OCI-LY7 (cell line): Measurements from ENCODE around the gene EBF3. TPM values are rescaled to one million over a fixed set of nuclear protein-coding genes. Genes with fewer than 3 reads are reported as not detected.

Source experiments
- BruUV-seq: library from RNA; stranded (reverse); fragments of 400-500 nt; replicated peaks from 2 replicates; lab custom pipeline; 2021; lab: Mats Ljungman, UMichigan
- CTCF ChIA-PET: fragments of 300-600 bp; sonication (Branson Sonifier 250); formaldehyde crosslinking; loops from one replicate; lab custom pipeline; 2022; ENCODE audit warnings: antibody characterized with exemption; ENCODE audit not compliant: unreplicated experiment; lab: Charles Lee
- POLR2A ChIA-PET: fragments of 300-600 bp; sonication (Branson Sonifier 250); formaldehyde crosslinking; loops from one replicate; lab custom pipeline; 2022; ENCODE audit warnings: antibody characterized with exemption; lab: Charles Lee
- DNase-seq: peaks from one replicate; pipeline ENCODE4 v3.0.0-alpha.2; 2015; ENCODE audit warnings: low spot score
- H2AFZ ChIP-seq: fragments of 200-600 bp; sonication (generic), shearing (Covaris generic); 2 replicates; pipeline ENCODE4 v1.6.1; 2014; ENCODE audit warnings: mild to moderate bottlenecking, antibody characterized with exemption, low read length, moderate library complexity
- H3K27ac ChIP-seq: fragments of 200-600 bp; sonication (generic); 2 replicates; pipeline ENCODE4 v1.5.1; 2014; ENCODE audit warnings: mixed run types, low read depth, mild to moderate bottlenecking, moderate library complexity, low read length, inconsistent platforms; ENCODE audit not compliant: poor library complexity, severe bottlenecking
- H3K36me3 ChIP-seq: fragments of 200-600 bp; sonication (generic); 2 replicates; pipeline ENCODE4 v1.6.1; 2014; ENCODE audit warnings: mild to moderate bottlenecking, antibody characterized with exemption, low read length, moderate library complexity, mixed read lengths; ENCODE audit not compliant: insufficient read depth
- H3K4me1 ChIP-seq: fragments of 200-600 bp; sonication (generic); 2 replicates; pipeline ENCODE4 v1.5.1; 2014; ENCODE audit warnings: mild to moderate bottlenecking, low read length; ENCODE audit not compliant: insufficient read depth, poor library complexity, severe bottlenecking
- H3K4me2 ChIP-seq: fragments of 200-600 bp; sonication (generic); 2 replicates; pipeline ENCODE4 v1.6.1; 2014; ENCODE audit warnings: mild to moderate bottlenecking, low read length
- H3K4me3 ChIP-seq: fragments of 200-600 bp; sonication (generic); 2 replicates; pipeline ENCODE4 v1.5.1; 2014; ENCODE audit warnings: mild to moderate bottlenecking, low read depth, low read length; ENCODE audit not compliant: poor library complexity, severe bottlenecking
- H3K79me2 ChIP-seq: fragments of 200-600 bp; sonication (generic); 2 replicates; pipeline ENCODE4 v1.6.1; 2016; ENCODE audit warnings: low read depth, mild to moderate bottlenecking, low read length, moderate library complexity, mixed read lengths; ENCODE audit not compliant: insufficient read depth
- H3K9me2 ChIP-seq: fragments of 200-600 bp; sonication (generic); 2 replicates; pipeline ENCODE4 v1.6.1; 2016; ENCODE audit warnings: mild to moderate bottlenecking, low read length, mixed read lengths; ENCODE audit not compliant: insufficient read depth
- H3K9me3 ChIP-seq: fragments of 200-600 bp; sonication (generic); 2 replicates; pipeline ENCODE4 v1.6.1; 2014; ENCODE audit warnings: mild to moderate bottlenecking, mixed run types, low read length, mixed read lengths
- H4K20me1 ChIP-seq: fragments of 200-600 bp; sonication (generic); 2 replicates; pipeline ENCODE4 v1.6.1; 2014; ENCODE audit warnings: mild to moderate bottlenecking, antibody characterized with exemption, low read length, moderate library complexity, mixed read lengths; ENCODE audit not compliant: insufficient read depth
- CTCF ChIP-seq: fragments of 200-600 bp; sonication (generic); conservative IDR thresholded peaks from 2 replicates; pipeline ENCODE4 v1.5.1; 2014; ENCODE audit warnings: mild to moderate bottlenecking, antibody characterized with exemption, low read length, moderate library complexity, mixed read lengths
- EZH2phosphoT487 ChIP-seq: fragments of 200-600 bp; sonication (generic); IDR thresholded peaks from 2 replicates; pipeline ENCODE4 v1.6.1; 2018; ENCODE audit warnings: low read depth, borderline replicate concordance, mild to moderate bottlenecking, mixed run types, antibody characterized with exemption, low read length, moderate library complexity, mixed read lengths
- intact Hi-C: fragments of 100-400 bp; cut with micrococcal nuclease; formaldehyde crosslinking; loops from one replicate; pipeline ENCODE4 v1.10.0; 2022; ENCODE audit not compliant: unreplicated experiment
- total RNA-seq, 2 experiments: library from RNA; depleted of rRNA in 1 of 2; stranded (reverse); fragments of >200 nt in 1 of 2; shearing (Covaris generic) in 1 of 2; gene quantifications; 2 replicates each; pipeline ENCODE4 v1.2.3, GENCODE V29; 2014 to 2022

Gene EBF3
- total RNA-seq, 2 experiments from 2014 or later, result not detected

- H2AFZ ChIP-seq, result no peak overlapping the region
- no peak overlapping the region for H3K27ac ChIP-seq
- H3K9me3 ChIP-seq, result no peaks in the 10 kb centered on the region
- CTCF ChIA-PET, result no interaction called here
- DNase-seq, result no peak
- H3K4me2 ChIP-seq, result no peak overlapping the region
- H3K4me3 ChIP-seq, result no peak overlapping the region
- intact Hi-C loops, result no loop called here
- H3K79me2 ChIP-seq, result no peaks in the 10 kb centered on the region
- H3K4me1 ChIP-seq, result no peaks in the 10 kb centered on the region
- POLR2A ChIA-PET, result no interaction called here
- H4K20me1 ChIP-seq, result no peaks in the 10 kb centered on the region
- BruUV-seq, result no TSS peak
- TF ChIP-seq CTCF (no peak), EZH2phosphoT487 (no peak)
- H3K9me2 ChIP-seq, result no peaks in the 10 kb centered on the region
- H3K36me3 ChIP-seq, result no peaks in the 10 kb centered on the region
Observed at GRCh38 chr10:129883029-129883428, 81.0 kb downstream of the EBF3 start.

GRCh38 chr10:129882291-129883010, 81.6 kb downstream of the EBF3 start:
- BruUV-seq, result no TSS peak
- intact Hi-C loops, result no loop called here
- no peak for DNase-seq

More at GRCh38 chr10:129882291-129883010, 81.6 kb downstream of the EBF3 start:
- Histone ChIP-seq H3K4me1 (no peaks in the 10 kb centered on the region), H2AFZ (no peak overlapping the region), H3K27ac (no peak overlapping the region), H3K79me2 (no peaks in the 10 kb centered on the region), H3K36me3 (no peaks in the 10 kb centered on the region), H3K9me2 (no peaks in the 10 kb centered on the region), H3K4me3 (no peak overlapping the region), H3K4me2 (no peak overlapping the region), H3K9me3 (no peaks in the 10 kb centered on the region), H4K20me1 (no peaks in the 10 kb centered on the region)
- TF ChIP-seq EZH2phosphoT487 (no peak), CTCF (no peak)
- POLR2A ChIA-PET, result no interaction called here
- CTCF ChIA-PET, result no interaction called here
